Uterus (tissue), 4 donors: ENCODE measurements around the gene ATF7IP2. TPM values are rescaled to one million over a fixed set of nuclear protein-coding genes. Genes with fewer than 3 reads are reported as not detected.
"Not testable (repeated sequence)": the region's sequence is repeated elsewhere in the genome, so short reads cannot be mapped to it uniquely, and the experiment has no call there.

Source experiments
- DNase-seq, 2 donors: peaks; one replicate each; pipeline ENCODE4 v3.0.0-alpha.2; 2019 to 2020
- H3K27ac ChIP-seq, 2 donors: fragments of 200-600 bp; sonication (generic); 1 replicate in 1 of 2; 2 replicates in 1 of 2; pipeline ENCODE4 v1.5.1; 2016 to 2018
- H3K27me3 ChIP-seq, 2 donors: fragments of 200-600 bp; sonication (generic); one replicate each; pipeline ENCODE4 v1.5.1; 2018 to 2019; ENCODE audit warnings: control low read depth in 1 of 2
- H3K36me3 ChIP-seq, 2 donors: fragments of 200-600 bp; sonication (generic); one replicate each; pipeline ENCODE4 v1.5.1; 2019; ENCODE audit warnings: control low read depth in 1 of 2
- H3K4me1 ChIP-seq, 2 donors: fragments of 200-600 bp; sonication (generic); one replicate each; pipeline ENCODE4 v1.5.1; 2018 to 2019; ENCODE audit warnings: control low read depth in 1 of 2
- H3K4me3 ChIP-seq, 2 donors: fragments of 200-600 bp; sonication (generic); 1 replicate in 1 of 2; 2 replicates in 1 of 2; pipeline ENCODE4 v1.5.1; 2018 to 2019; ENCODE audit warnings: mild to moderate bottlenecking in 1 of 2
- H3K9me3 ChIP-seq, 2 donors: fragments of 200-600 bp; sonication (generic); one replicate each; pipeline ENCODE4 v1.5.1; 2019; ENCODE audit warnings: control low read depth in 1 of 2
- CTCF ChIP-seq, 4 experiments: fragments of 200-600 bp in 2 of 4; fragments of 450-650 bp in 2 of 4; sonication (generic) in 2 of 4; IDR thresholded peaks; one replicate each; pipeline ENCODE4 v1.5.1; 2016 to 2019; ENCODE audit warnings: antibody characterized with exemption in 4 of 4, mild to moderate bottlenecking in 2 of 4, moderate library complexity in 1 of 4
- POLR2A ChIP-seq, 2 donors: fragments of 450-650 bp; IDR thresholded peaks; one replicate each; pipeline ENCODE4 v1.6.1; 2016; ENCODE audit warnings: antibody characterized with exemption in 2 of 2, mild to moderate bottlenecking in 1 of 2, moderate library complexity in 1 of 2
- intact Hi-C: fragments of 100-400 bp; cut with DNase I; formaldehyde crosslinking; loops from one replicate; pipeline ENCODE4 v1.15.1; 2023; ENCODE audit warnings: low total_unique reads
- total RNA-seq, 4 donors: library from RNA; depleted of rRNA in 3 of 4; stranded (reverse); fragments of >200 nt in 3 of 4; gene quantifications; one replicate each; pipeline versions ENCODE4 v1.1.0 to v1.2.4, GENCODE V29; 2014 to 2023
- donor health status: DM: yes; HTN: yes; CAD: no.

ATF7IP2 gene
- total RNA-seq, 4 donors from 2014 or later = 6.4 to 21.7 (median 6.9) TPM; not detected in 1

DNA sequence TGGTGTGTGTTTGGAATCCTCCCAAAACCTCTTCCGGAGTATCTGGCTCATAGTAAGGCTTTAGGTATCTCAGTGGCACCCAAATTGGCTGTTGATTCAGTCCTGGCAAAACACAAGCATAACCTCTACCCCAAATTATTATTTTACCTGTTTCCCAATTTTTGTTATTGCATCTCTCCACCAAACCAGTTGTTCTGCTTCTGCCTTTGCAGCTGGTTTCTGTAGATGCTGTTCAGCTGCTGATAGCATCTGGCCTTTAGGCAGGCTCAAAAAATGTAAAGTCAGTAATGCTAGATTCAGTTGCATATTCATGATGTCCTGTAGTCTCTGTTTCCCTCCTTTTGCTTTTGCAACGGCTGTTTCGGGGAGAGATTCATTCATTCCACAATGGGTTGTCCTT lies 33.8 kb downstream of the ATF7IP2 start:
- Histone ChIP-seq H3K27ac (no peak overlapping the region), H3K4me3 (no peak overlapping the region), H3K36me3 (no peaks in the 10 kb centered on the region), H3K4me1 (no peaks in the 10 kb centered on the region), H3K27me3 (no peaks in the 10 kb centered on the region), H3K9me3 (peaks cover 0 to 3% of the 10 kb centered on the region in 2 donors)
- no peak for DNase-seq
- TF ChIP-seq POLR2A (IDR thresholded peaks at IDR 0.05) = no peak
- no peak for TF ChIP-seq CTCF (IDR thresholded peaks at IDR 0.05)
- intact Hi-C loops = no loop called here

DNA sequence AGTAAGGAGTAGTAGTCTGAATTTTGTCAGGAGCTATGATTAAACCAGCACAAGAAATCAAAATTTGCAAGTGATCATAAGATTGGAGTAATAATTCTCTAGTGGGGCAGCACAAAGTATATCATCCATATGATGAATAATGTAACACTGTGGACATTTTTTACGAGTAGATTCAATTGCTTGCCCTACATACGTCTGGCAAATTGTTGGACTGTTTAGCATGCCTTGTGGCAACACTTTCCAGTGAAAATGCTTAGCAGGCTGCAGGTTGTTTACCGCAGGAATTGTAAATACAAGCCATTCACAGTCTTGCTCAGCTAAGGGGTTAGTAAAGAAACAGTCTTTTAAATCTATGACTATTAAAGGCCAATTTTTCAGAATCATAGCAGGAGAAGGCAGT lies 35.7 kb downstream of the ATF7IP2 start:
- H3K4me1 ChIP-seq = no peaks in the 10 kb centered on the region
- no peak overlapping the region for H3K4me3 ChIP-seq
- H3K27ac ChIP-seq = no peak overlapping the region
- H3K36me3 ChIP-seq = no peaks in the 10 kb centered on the region
- intact Hi-C loops = no loop called here
- no peak for TF ChIP-seq CTCF (IDR thresholded peaks at IDR 0.05)
- TF ChIP-seq POLR2A (IDR thresholded peaks at IDR 0.05) = no peak
- no peaks in the 10 kb centered on the region for H3K27me3 ChIP-seq
- H3K9me3 ChIP-seq = no peaks in the 10 kb centered on the region
- no peak for DNase-seq

DNA sequence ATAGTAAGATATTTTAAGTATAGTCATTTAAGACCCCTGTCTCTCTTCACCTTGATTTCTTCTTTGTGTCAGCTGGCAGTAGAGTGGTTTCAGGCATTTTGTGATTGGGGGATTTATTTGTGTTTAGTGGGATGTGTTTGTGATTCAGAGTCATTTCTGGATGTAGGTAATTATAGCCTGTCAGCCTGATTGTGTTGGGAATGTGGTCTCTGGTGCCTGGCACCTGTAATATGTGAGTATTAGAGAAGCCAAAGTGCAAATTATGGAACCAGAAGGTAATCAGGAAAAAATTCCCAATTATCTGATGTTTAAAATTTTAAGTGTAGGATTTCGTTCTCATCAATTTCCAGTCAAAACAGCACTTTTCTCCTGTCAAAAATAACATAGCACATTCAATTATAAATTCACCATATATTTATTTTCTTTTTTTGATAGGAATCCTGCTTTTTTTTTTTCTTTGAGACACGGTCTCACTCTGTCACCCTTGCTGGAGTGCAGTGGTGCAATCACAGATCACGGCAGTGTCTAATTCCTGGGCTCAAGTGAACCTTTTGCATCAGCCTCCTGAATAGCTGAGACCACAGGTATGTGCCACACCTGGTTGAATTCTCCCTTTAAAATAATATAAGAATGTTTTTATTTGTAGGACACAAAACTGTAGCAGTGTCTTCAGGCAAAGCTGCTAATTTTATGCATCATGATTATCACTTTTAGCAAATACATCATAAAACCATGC lies 42.7 kb downstream of the ATF7IP2 start:
- H3K27me3 ChIP-seq = no peaks in the 10 kb centered on the region
- TF ChIP-seq CTCF (IDR thresholded peaks at IDR 0.05) (no peak), POLR2A (IDR thresholded peaks at IDR 0.05) (no peak)
- no peaks in the 10 kb centered on the region for H3K9me3 ChIP-seq
- intact Hi-C loops = no loop called here
- no peak for DNase-seq
- H3K4me1 ChIP-seq = no peaks in the 10 kb centered on the region
- H3K27ac ChIP-seq = no peak overlapping the region
- no peaks in the 10 kb centered on the region for H3K36me3 ChIP-seq
- no peak overlapping the region for H3K4me3 ChIP-seq

GRCh38 chr16:10429299-10429969 lies 43.6 kb downstream of the ATF7IP2 start:
- H3K4me3 ChIP-seq, DNase-seq, intact Hi-C loops, H3K36me3 ChIP-seq, H3K4me1 ChIP-seq, H3K9me3 ChIP-seq, H3K27ac ChIP-seq, H3K27me3 ChIP-seq: not testable (repeated sequence)

- Histone ChIP-seq H3K4me3 (no peak overlapping the region), H3K27me3 (no peaks in the 10 kb centered on the region), H3K27ac (no peak overlapping the region), H3K36me3 (no peaks in the 10 kb centered on the region), H3K4me1 (no peaks in the 10 kb centered on the region), H3K9me3 (peaks cover 0 to 4% of the 10 kb centered on the region in 2 donors)
- DNase-seq = no peak
- intact Hi-C loops = no loop called here
- TF ChIP-seq POLR2A (IDR thresholded peaks at IDR 0.05) (no peak), CTCF (IDR thresholded peaks at IDR 0.05) (no peak)
These were observed 55.9 kb downstream of the ATF7IP2 start for GRCh38 chr16:10441726-10442125.
